Hepatocyte (in vitro differentiated cells): ENCODE data around the gene PHACTR3.

Experiments
- CTCF ChIP-seq: fragments of 200-600 bp; sonication (generic); IDR thresholded peaks from 2 replicates; pipeline ENCODE4 v1.5.1; 2016; ENCODE audit warnings: antibody characterized with exemption, mild to moderate bottlenecking; ENCODE audit not compliant: poor library complexity
- EZH2phosphoT487 ChIP-seq: fragments of 200-600 bp; sonication (generic); IDR thresholded peaks from one replicate; pipeline ENCODE4 v1.6.1; 2018; ENCODE audit warnings: antibody characterized with exemption, mild to moderate bottlenecking, low read depth, moderate library complexity; ENCODE audit not compliant: unreplicated experiment, severe bottlenecking

GRCh38 chr20:59671661-59672471 lies 67.5 kb downstream of the PHACTR3 start:
- TF ChIP-seq EZH2phosphoT487 (no peak), CTCF (no peak)
